GM23248 (cell line): ENCODE measurements around the gene VSTM2B.

ENCODE experiments used
- EZH2 ChIP-seq: fragments of 200-600 bp; sonication (generic); IDR thresholded peaks from 2 replicates; pipeline ENCODE4 v1.6.1; 2018; ENCODE audit warnings: antibody characterized with exemption, mild to moderate bottlenecking; ENCODE audit not compliant: insufficient read depth, poor library complexity, severe bottlenecking
- EZH2phosphoT487 ChIP-seq: fragments of 200-600 bp; sonication (generic); IDR thresholded peaks from 2 replicates; pipeline ENCODE4 v1.6.1; 2018; ENCODE audit warnings: antibody characterized with exemption, moderate library complexity, mild to moderate bottlenecking, low read depth; ENCODE audit not compliant: insufficient read depth

- TF ChIP-seq EZH2phosphoT487 (no peak), EZH2 (no peak)
Observed at GRCh38 chr19:29511768-29512167, 14.0 kb upstream of the VSTM2B start.
